Loucy (cell line): ENCODE results near the gene NDUFAF2.

Source experiments
- CTCF ChIP-seq: fragments of 200-600 bp; sonication (generic); conservative IDR thresholded peaks from 2 replicates; pipeline ENCODE4 v1.5.1; 2014; ENCODE audit warnings: mild to moderate bottlenecking, antibody characterized with exemption, low read length
- EZH2phosphoT487 ChIP-seq: fragments of 200-600 bp; IDR thresholded peaks from 2 replicates; pipeline ENCODE4 v1.6.1; 2018; ENCODE audit warnings: antibody characterized with exemption, mild to moderate bottlenecking, moderate library complexity, borderline replicate concordance

DNA sequence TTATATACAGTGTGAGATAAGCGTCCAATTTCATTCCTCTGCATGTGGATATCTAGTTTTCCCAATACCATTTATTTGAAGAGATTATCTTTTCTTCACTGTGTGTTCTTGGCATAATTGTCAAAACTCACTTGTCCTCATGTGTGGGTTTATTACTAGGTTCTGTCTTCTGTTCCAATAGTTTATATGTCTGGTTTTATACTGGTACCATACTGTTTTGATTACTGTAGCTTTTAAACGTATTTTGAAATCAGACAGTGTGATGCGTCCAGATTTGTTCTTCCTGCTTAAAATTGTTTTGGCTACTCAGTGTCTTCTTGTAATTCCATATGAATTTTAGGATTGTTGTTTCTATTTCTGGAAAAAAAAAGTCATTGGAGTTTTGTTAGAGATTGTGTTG is 10.2 kb downstream of the NDUFAF2 start:
- no peak for TF ChIP-seq CTCF
- no peak for TF ChIP-seq EZH2phosphoT487
